Stimulated activated CD8-positive, alpha-beta memory T cell treated with anti-CD3 and anti-CD28 coated beads, Interleukin-7, amount 100 ng/mL, for 24 hours (primary cell): ENCODE measurements around the gene C9orf153.

Source experiments
- DNase-seq: peaks from one replicate; pipeline ENCODE4 v3.0.0-alpha.2; 2020; ENCODE audit warnings: low read depth

Gene C9orf153

GRCh38 chr9:86187121-86187520, 72.3 kb downstream of the C9orf153 start:
- no peak for DNase-seq

- DNase-seq = no peak
Observed at GRCh38 chr9:86186696-86187095, 72.8 kb downstream of the C9orf153 start.

DNA sequence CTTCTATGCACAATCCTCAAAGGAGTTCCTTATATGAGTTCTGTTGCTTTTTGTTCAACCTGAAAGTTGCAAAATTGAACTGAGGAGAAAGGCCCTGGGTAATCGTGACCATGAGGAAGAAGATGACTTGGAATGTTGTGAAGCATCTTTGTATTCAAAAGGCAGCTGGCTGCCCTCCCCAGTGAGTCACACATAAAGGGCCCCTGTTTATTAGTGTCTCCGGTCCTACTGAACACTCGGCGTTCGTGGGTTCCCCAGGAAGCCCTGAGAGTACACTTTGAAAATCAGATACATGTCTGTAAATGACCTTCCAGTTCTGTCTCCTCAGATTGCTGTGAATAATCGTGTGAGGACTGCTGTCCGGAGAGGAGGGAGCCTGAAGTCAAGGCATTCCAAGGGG, 73.6 kb downstream of the C9orf153 start:
- DNase-seq = no peak

GRCh38 chr9:86184138-86184524, 75.3 kb downstream of the C9orf153 start:
- no peak for DNase-seq

DNA sequence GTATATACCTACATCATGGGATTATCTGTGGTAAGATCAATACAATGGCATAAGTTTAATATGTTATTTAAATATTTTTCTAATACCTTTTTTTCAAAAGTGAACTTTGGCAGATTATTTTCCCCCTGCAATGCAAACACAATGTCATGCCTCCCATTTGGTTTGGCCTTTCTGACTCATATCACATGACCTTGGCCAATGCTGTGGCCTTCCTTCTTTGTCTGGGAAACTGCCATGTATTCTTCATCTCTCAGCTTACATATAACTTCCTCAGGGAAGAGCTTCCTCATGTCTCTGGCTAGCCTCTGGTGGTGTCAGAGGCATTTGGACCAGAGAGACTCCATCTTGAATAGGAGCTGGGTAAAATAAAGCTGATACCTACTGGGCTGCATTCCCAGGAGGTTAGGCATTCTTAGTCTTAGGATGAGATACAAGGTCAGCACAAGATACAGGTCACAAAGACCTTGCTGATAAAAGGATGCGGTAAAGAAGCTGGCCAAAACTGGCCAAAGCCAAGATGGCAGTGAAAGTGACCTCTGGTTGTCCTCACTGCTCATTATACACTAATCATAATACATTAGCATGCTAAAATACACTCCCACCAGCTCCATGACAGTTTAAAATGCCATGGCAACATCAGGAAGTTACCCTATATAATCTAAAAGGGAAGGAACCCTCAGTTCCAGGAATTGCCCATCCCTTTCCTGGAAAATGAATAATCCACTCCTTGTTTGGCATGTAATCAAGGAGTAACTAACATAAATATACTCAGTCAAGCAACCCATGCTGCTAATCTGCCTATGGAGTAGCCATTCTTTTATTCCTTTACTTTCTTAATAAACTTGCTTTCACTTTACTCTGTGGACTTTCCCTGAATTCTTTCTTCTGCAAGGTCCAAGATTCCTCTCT, 76.0 kb downstream of the C9orf153 start:
- DNase-seq = no peak

DNA sequence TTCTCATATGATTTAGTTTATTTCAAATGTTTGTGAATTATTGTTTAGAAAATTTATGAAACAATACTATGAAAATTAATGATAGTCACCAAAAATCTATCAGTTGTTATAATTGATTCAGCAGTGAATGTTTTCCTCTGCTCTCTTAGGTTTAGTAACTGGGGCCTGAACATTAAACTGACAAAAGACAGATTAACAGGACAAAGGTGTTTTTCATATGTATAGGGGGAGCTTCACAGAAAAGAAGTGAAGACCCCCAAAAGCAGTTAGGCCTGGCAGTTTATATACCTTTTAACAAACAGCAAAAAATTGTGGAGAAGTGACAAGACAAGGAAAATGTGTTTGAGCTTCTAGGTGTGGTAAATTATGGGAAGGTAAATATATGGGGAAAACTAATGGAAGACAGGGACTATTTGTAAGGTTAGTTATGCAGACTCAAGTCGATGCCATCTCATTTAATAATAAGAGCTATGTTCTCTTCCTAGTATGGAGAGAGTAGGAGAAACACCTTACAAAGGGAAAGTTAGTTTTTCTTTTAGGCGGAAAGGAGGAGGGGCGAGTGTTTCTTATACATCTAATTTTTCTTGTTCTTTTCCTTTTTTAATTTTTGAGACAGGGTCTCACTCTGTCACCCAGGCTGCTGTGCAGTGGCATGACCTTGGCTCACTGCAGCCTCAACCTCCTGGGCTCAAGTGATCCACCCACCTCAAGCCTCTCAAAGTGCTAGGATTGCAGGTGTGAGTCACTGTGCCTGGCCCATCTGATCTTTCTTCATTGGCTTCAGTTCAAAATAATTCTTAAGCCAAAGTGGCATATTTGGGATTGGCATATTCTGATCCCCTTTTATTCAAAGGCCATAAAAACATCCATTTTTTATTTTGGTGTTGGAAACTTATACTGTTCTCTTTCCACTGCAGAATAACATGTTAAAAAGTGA, 77.8 kb downstream of the C9orf153 start:
- no peak for DNase-seq

DNA sequence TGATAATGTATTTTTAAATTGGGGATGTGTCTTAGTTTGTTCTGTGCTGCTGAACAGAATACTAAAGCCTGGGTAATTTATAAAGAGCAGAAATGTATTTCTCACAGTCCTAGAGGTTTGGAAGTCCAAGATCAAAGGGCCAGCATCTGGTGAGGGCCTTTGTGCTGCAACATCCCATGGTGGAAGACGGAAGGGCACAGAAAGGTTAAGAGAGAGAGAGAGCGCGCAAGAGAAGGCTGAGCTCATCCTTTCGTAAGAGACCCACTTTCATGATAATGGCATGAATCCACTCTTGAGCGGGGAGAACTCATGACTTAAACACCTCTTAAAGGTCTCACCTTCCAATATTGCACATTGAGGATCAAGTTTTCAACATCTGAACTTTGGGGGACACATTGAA, 81.0 kb downstream of the C9orf153 start:
- no peak for DNase-seq

GRCh38 chr9:86177995-86178394, 81.5 kb downstream of the C9orf153 start:
- DNase-seq = no peak

DNA sequence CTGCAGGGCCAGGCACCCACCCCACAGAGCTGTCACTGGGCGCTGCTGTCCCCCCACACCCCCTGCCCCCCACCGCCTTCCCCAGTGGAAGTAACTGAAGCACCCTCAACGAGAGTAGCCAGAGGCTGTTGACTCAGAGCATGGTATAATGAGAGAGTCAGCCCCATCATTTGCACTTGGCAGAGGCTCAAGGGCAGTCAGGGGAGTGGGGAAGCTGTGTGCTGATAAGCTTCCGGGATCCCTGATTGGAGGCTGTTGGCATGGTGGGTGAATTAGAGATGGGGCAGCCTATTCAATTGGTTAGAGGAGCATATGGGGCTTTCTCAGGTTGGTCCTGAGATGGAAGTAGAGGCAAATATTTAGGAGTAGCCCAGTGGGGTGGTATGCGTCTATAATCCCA, 83.0 kb downstream of the C9orf153 start:
- DNase-seq = no peak

- DNase-seq = no peak
Observed at GRCh38 chr9:86175743-86176456, 83.6 kb downstream of the C9orf153 start.

GRCh38 chr9:86175223-86175622, 84.2 kb downstream of the C9orf153 start:
- DNase-seq = no peak
